HG02642 (cell line): ENCODE data around the gene ZKSCAN4.

Experiments
- ATAC-seq: cut with Tn5 transposase; IDR thresholded peaks from one replicate; pipeline ENCODE4 v1.9.1; 2021; ENCODE audit warnings: mild to moderate bottlenecking; ENCODE audit not compliant: unreplicated experiment, poor library complexity

ZKSCAN4 gene

DNA sequence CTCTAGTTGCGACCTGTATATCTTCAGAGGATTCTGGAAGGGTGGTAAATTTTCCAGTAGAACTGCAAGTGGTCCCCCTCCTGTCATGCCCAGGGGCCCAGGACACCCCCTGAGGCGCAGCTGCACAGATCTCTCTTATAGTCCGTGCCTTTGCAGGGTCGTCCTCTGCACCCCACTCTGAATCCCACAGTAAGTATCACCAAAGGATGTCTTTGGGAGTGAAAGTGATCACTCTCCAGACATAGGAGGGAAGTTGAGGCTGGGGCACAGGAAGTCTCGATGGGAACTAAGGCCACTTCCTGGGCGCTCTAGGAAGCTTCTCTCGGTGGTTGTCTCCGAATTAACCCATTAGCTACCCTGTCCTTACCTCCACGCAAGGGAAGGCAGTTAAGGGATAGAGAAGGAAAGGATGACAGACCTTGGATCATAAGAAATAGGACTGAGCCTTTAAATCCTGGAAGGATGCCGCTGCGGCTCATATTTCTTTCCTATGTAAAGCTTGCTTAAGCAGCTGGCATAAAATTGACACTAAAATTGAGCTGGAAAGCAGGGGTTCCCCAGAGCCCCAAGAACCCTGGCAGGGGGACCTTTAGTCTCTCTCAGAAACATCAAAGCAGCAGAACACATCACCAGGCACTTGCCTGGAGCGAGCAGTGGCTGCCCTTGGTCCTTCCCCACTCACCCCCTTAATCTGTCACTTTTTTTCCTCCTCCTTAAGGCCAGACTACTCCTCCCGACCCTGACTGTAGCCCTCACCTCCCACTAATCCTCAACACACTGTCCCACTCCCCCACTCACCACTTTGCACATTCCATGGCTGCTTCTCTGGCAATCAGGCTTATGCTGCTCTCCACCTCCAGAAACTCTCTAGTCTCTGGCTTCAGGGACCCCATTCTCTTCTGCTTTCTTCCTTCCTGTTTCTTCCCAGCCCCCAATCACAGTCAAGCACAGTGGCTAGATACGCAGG, at the start of gene ZKSCAN4:
TSS of gene ZKSCAN4 (minus strand) at position 261 of the 967 bp plus-strand sequence. CDS start 289 bp downstream, outside the sequence.
- peak; percentile 93 for ATAC-seq

GRCh38 chr6:28296520-28297060, 44.5 kb upstream of the ZKSCAN4 start:
- ATAC-seq = no peak

DNA sequence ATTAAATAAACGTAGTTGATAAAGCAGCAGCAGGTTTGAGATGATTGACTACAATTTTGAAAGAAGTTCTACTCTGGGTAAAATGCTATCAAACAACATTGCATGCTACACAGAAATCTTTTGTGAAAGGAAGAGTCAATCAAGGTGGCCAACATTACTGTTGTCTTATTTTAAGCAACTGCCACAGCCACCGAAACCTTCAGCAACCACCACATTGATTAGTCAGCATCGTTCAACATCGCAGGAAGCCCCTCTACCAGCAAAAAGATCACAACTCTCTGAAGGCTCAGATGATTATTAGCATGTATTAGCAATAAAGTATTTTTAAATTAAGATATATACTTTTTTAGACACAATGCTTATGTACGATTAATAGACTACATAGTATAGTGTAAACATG, 43.3 kb upstream of the ZKSCAN4 start:
- ATAC-seq = no peak

- ATAC-seq = no peak
These were observed 39.5 kb upstream of the ZKSCAN4 start for GRCh38 chr6:28291573-28291972.

GRCh38 chr6:28282926-28283325, 30.9 kb upstream of the ZKSCAN4 start:
- ATAC-seq = no peak

DNA sequence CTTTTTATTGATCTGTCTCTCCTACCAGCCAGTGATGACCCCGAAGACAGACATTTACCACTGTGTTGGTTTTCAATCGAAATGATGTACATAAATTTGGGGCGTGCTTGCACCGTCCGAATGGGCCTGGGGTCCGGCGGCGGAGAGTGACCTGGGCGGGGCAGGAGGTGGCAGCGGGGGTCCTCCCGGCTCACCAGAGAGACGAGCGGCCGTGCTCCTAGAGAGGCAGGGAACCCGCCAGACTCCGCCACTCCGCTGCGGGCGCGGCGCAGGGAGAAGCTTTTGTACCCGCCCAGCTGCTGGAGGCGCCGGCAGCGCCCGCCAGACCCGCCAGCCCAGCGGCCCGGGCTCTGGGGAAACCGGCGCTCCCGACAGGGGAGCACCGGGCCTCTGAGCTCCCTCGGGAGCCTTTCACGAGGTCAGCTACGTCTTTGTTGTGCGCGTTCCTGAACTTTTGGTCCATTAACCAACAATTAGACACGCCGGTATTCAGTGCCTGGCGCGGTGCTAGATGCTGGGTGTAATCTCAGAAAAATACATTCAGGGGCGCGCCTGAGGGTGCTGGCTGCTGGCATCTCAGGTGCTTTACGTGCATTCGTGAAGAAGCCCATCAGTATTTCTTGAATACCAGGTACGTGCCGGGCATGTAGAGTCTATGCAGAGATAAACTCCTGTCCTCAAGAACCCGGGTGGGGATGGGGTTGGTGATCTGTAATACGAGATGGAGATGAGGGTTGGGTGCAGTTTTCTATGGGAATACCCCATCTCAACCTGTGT, 29.4 kb upstream of the ZKSCAN4 start, which contains the start of gene PGBD1:
TSS of gene PGBD1 (plus strand) at position 285 of the 777 bp plus-strand sequence. CDS start 2,242 bp downstream, outside the sequence.
- ATAC-seq = peak; percentile 90

GRCh38 chr6:28280595-28281287, 28.7 kb upstream of the ZKSCAN4 start:
- ATAC-seq = no peak

DNA sequence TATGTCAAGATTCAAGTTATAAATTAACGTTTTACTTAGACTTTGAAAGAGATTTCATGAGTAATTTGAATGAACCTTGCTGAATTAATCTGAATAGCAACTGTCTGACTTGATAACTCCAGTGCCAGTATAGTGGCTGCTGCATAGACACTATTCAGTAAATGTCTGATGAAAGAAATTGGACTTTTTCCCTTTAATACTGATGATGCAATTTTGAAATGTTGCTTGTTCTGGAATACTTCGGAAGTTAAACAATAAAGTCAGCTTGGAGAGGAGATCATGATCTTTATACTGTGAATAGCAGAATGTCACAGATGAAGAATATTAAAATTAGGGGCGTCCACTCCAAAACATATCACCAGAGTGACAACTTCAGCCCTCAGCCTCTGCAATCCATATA, 25.7 kb upstream of the ZKSCAN4 start:
- ATAC-seq = no peak

GRCh38 chr6:28274888-28275287, 22.8 kb upstream of the ZKSCAN4 start:
- no peak for ATAC-seq

- ATAC-seq = no peak
These were observed 17.4 kb upstream of the ZKSCAN4 start for GRCh38 chr6:28269492-28269891.

GRCh38 chr6:28267695-28268059, 15.6 kb upstream of the ZKSCAN4 start:
- ATAC-seq = no peak

GRCh38 chr6:28266962-28267694, 15.1 kb upstream of the ZKSCAN4 start, which contains the start of gene ZSCAN26:
Gene ZSCAN26 (plus strand): TSS chr6:28267143. CDS start chr6:28271920, 4,777 bp downstream.
- peak; percentile 94 for ATAC-seq

DNA sequence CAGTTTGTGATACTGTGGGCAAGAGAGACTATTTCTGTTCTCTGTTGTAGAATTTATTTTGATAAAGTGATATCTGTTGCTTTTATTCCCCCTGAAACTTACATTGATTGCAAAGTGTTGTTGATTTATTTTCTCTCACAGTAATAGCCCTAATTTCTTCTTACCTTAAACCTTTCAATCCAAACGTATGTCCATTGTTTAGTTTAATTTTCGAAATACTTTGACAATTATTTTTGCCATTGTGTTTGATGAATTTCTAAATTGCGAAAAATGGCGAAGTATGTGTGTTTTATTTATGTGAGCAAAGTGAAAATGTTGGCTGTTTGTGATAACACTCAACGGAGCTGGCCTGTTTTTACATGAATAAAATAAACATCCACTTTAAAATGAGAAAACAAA, 14.5 kb upstream of the ZKSCAN4 start:
- no peak for ATAC-seq

DNA sequence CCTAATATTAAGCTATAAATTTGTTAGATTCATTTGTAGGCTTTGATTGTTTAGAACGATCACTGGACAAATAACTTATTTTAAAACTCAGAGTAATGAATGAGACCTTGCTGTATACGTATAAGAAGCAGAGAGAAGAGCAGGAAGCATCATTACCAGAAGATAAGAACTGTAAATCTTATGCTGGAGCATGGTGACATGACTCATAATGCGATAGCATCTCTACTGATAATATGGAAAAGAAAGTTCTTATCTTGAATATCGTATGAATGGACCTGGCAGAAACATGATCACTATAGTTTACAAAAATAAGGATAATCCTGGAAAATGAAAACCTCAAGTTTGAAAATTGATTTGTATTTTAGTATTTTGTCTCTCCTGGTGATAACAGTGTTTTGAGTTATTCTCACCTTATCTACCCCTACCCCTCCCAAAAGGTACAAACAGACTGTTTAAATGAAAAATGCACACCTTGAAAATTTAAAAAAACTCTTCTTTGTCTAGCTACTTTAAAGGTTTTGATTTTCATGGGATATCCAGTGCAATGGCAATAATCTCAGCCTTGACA, 12.8 kb upstream of the ZKSCAN4 start:
- no peak for ATAC-seq

DNA sequence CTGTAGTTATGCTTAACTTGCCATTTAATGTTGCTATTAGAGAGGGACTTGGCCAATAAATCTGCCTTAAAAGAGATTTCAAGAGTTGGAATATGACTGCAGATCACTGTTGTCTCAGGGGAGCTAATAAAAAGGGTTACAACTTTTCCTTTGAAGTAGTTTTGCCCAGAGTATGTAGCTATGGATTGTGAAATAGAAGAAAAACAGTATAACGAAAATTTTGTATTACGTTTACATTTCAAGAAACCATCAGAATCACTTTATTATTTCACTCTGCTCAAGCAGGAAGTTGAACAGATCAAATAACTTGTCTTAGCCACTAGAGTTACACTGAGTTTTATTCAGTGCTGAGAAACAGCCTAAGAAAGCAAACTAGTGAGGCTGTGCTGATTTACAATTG, 11.9 kb upstream of the ZKSCAN4 start:
- ATAC-seq = no peak

DNA sequence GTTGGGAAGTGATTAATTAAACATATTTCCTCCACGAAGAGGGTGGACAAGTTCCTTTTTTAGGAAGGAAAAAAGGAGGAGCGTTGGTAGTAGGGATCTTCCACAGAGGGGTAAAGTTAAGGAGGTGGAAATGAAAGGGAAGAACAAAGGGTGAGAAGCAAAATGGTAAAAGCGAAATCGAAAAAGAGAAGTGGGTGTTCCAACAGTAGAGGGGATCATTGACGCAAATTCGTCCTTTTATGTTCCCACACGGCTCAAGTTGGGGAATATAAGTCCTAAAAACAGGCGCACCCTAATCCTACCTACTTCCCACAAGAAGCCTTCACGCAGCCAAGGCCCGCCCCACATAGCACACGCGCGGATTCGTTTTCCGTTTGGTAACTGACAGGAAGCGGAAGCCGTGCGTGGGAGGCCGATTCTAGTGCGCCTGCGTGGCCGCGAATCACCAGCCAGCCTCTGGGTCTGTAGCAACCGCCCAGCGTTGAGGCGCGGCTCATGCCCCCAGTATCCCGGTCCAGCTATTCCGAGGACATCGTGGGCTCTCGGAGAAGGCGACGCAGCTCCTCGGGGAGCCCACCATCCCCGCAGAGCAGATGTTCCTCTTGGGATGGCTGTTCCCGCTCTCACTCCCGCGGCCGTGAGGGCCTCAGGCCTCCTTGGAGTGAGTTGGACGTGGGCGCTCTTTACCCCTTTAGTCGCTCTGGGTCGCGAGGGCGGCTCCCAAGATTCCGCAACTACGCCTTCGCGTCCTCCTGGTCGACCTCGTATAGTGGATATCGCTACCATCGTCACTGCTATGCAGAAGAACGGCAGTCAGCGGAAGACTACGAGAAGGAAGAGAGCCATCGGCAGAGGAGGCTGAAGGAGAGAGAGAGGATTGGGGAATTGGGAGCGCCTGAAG, 7.1 kb upstream of the ZKSCAN4 start, which contains the start of gene NKAPL:
TSS of gene NKAPL (plus strand) at position 421 of the 901 bp plus-strand sequence. CDS start at position 496, 75 bp downstream.
- ATAC-seq = no peak

- no peak for ATAC-seq
These were observed 5.0 kb upstream of the ZKSCAN4 start for GRCh38 chr6:28257042-28257441.

DNA sequence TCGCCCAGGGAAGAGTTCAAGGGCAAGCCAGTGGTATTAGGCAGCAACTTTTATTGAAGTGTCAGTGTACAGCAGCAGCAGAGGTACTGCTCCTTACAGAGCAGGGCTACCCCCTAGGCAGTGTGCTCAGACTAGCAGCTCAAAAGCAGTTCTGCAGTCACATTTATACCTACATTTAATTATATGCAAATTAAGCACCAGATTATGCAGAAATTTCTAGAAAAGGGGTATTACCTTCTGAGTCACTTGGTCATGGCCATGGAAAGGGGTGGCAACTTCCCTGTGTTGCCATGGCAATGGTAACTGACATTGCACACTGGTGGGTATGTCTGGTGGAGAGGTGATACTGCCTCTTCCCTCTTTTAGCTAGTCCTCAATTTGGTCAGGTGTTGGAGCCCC, 2.1 kb upstream of the ZKSCAN4 start:
- ATAC-seq = no peak
